GM12878 (cell line): ENCODE measurements around the gene SERP1. TPM values are rescaled to one million over a fixed set of nuclear protein-coding genes. Genes with fewer than 3 reads are reported as not detected.

ENCODE experiments used
- polyA plus RNA-seq, 11 experiments: library from polyadenylated mRNA; depleted of rRNA in 4 of 11; unstranded in 6 of 11; stranded (reverse) in 5 of 11; fragments of >200 nt; fragmentation: Nextera tagmentation in 4 of 11; fragmentation: Illumina TruSeq in 1 of 11; extraction: Ambion mirVana in 4 of 11; extraction: Trizol in 1 of 11; gene quantifications; 1 replicate in 1 of 11; 2 replicates in 10 of 11; pipeline versions ENCODE4 v1.2.1 to v1.2.3, GENCODE V29; 2011 to 2016; ENCODE audit warnings: inconsistent platforms in 2 of 11, missing spikeins in 2 of 11, low read depth in 1 of 11
- total RNA-seq, 4 experiments: library from RNA; depleted of rRNA in 3 of 4; stranded (reverse); fragments of >200 nt in 3 of 4; fragmentation: Illumina TruSeq in 1 of 4; extraction: Trizol in 1 of 4; gene quantifications; 2 replicates each; pipeline versions ENCODE4 v1.2.1 to v1.2.3, GENCODE V29; 2013 to 2021

The SERP1 gene
- total and polyA plus RNA-seq, 10 of the 15 experiments (the other 5 are each of a cell fraction or from before 2014, with no cell fraction given), result 31.1 to 242 (median 87.0) TPM

Other genes with a start within 250 kb of the SERP1 start
- gene TSC22D2, start 138.2 kb downstream of the SERP1 start, total RNA-seq (2014; rRNA removed), result 7.0 and 7.4 TPM in 2 replicates
- gene TSC22D2, start 138.2 kb downstream of the SERP1 start, total RNA-seq (2014; rRNA removed; fragmentation: Illumina TruSeq; extraction: Trizol), result 11.0 and 11.2 TPM in 2 replicates
- gene TSC22D2, start 138.2 kb downstream of the SERP1 start, total RNA-seq (2021), result 16.1 and 17.1 TPM in 2 replicates
- 11.8 and 16.7 TPM in 2 replicates for gene TSC22D2, start 138.2 kb downstream of the SERP1 start, polyA plus RNA-seq (2011; rRNA removed)
- gene TSC22D2, start 138.2 kb downstream of the SERP1 start, polyA plus RNA-seq (2014; fragmentation: Illumina TruSeq; extraction: Trizol), result 13.9 and 18.7 TPM in 2 replicates
- gene TSC22D2, start 138.2 kb downstream of the SERP1 start, polyA plus RNA-seq (2014; fragmentation: Nextera tagmentation; extraction: Ambion mirVana), result 10 to 100 TPM; 10.5 to 19.4 TPM
- 5.6 and 8.2 TPM in 2 replicates for gene TSC22D2, start 138.2 kb downstream of the SERP1 start, polyA plus RNA-seq (2014; rRNA removed)
- 1 to 10 TPM; 8.1 to 9.5 TPM for gene TSC22D2, start 138.2 kb downstream of the SERP1 start, polyA plus RNA-seq (2016; fragmentation: Nextera tagmentation; extraction: Ambion mirVana)
- 143 and 185 TPM in 2 replicates for gene EIF2A, start 291 bp upstream of the SERP1 start, total RNA-seq (2014; rRNA removed)
- gene EIF2A, start 291 bp upstream of the SERP1 start, total RNA-seq (2014; rRNA removed; fragmentation: Illumina TruSeq; extraction: Trizol), result 201 and 206 TPM in 2 replicates
- 112 and 121 TPM in 2 replicates for gene EIF2A, start 291 bp upstream of the SERP1 start, total RNA-seq (2021)
- gene EIF2A, start 291 bp upstream of the SERP1 start, polyA plus RNA-seq (2011; rRNA removed), result 181 and 301 TPM in 2 replicates
- gene EIF2A, start 291 bp upstream of the SERP1 start, polyA plus RNA-seq (2014; fragmentation: Illumina TruSeq; extraction: Trizol), result 211 and 313 TPM in 2 replicates
- gene EIF2A, start 291 bp upstream of the SERP1 start, polyA plus RNA-seq (2014; fragmentation: Nextera tagmentation; extraction: Ambion mirVana), result 100 to 1,000 TPM; 126 to 130 TPM
- 111 and 155 TPM in 2 replicates for gene EIF2A, start 291 bp upstream of the SERP1 start, polyA plus RNA-seq (2014; rRNA removed)
- gene EIF2A, start 291 bp upstream of the SERP1 start, polyA plus RNA-seq (2016; fragmentation: Nextera tagmentation; extraction: Ambion mirVana), result 10 to 100 TPM; 85.4 to 86.1 TPM
- 234 and 236 TPM in 2 replicates for gene SELENOT, start 56.8 kb upstream of the SERP1 start, total RNA-seq (2014; rRNA removed)
- 87.7 and 89.4 TPM in 2 replicates for gene SELENOT, start 56.8 kb upstream of the SERP1 start, total RNA-seq (2014; rRNA removed; fragmentation: Illumina TruSeq; extraction: Trizol)
- gene SELENOT, start 56.8 kb upstream of the SERP1 start, total RNA-seq (2021), result 111 and 113 TPM in 2 replicates
- 722 and 768 TPM in 2 replicates for gene SELENOT, start 56.8 kb upstream of the SERP1 start, polyA plus RNA-seq (2011; rRNA removed)
- gene SELENOT, start 56.8 kb upstream of the SERP1 start, polyA plus RNA-seq (2014; fragmentation: Illumina TruSeq; extraction: Trizol), result 221 and 236 TPM in 2 replicates
- gene SELENOT, start 56.8 kb upstream of the SERP1 start, polyA plus RNA-seq (2014; fragmentation: Nextera tagmentation; extraction: Ambion mirVana), result 100 to 1,000 TPM; 323 to 593 TPM
- 149 and 160 TPM in 2 replicates for gene SELENOT, start 56.8 kb upstream of the SERP1 start, polyA plus RNA-seq (2014; rRNA removed)
- gene SELENOT, start 56.8 kb upstream of the SERP1 start, polyA plus RNA-seq (2016; fragmentation: Nextera tagmentation; extraction: Ambion mirVana), result 100 to 1,000 TPM; 285 to 289 TPM
- 0.06 TPM in 1 of 2 replicates, not detected in the other for gene ERICH6, start 157.4 kb upstream of the SERP1 start, total RNA-seq (2014; rRNA removed)
- 0.04 and 0.09 TPM in 2 replicates for gene ERICH6, start 157.4 kb upstream of the SERP1 start, total RNA-seq (2014; rRNA removed; fragmentation: Illumina TruSeq; extraction: Trizol)
- gene ERICH6, start 157.4 kb upstream of the SERP1 start, total RNA-seq (2021), result 0.40 TPM in 1 of 2 replicates, not detected in the other
- gene ERICH6, start 157.4 kb upstream of the SERP1 start, polyA plus RNA-seq (2011; rRNA removed), result not detected in 2 replicates
- gene ERICH6, start 157.4 kb upstream of the SERP1 start, polyA plus RNA-seq (2014; fragmentation: Illumina TruSeq; extraction: Trizol), result not detected in 2 replicates
- under 1 TPM in 1 of 2 experiments, not detected in 1; 0.40 TPM for gene ERICH6, start 157.4 kb upstream of the SERP1 start, polyA plus RNA-seq (2014; fragmentation: Nextera tagmentation; extraction: Ambion mirVana)
- not detected in 2 replicates for gene ERICH6, start 157.4 kb upstream of the SERP1 start, polyA plus RNA-seq (2014; rRNA removed)
- gene ERICH6, start 157.4 kb upstream of the SERP1 start, polyA plus RNA-seq (2016; fragmentation: Nextera tagmentation; extraction: Ambion mirVana), result under 1 TPM in 1 of 2 experiments, not detected in 1; 0.39 TPM
- gene SIAH2, start 216.7 kb upstream of the SERP1 start, total RNA-seq (2014; rRNA removed), result 41.4 and 47.0 TPM in 2 replicates
- 26.9 and 27.8 TPM in 2 replicates for gene SIAH2, start 216.7 kb upstream of the SERP1 start, total RNA-seq (2014; rRNA removed; fragmentation: Illumina TruSeq; extraction: Trizol)
- 31.7 and 38.0 TPM in 2 replicates for gene SIAH2, start 216.7 kb upstream of the SERP1 start, total RNA-seq (2021)
- gene SIAH2, start 216.7 kb upstream of the SERP1 start, polyA plus RNA-seq (2011; rRNA removed), result 42.3 and 51.5 TPM in 2 replicates
- gene SIAH2, start 216.7 kb upstream of the SERP1 start, polyA plus RNA-seq (2014; fragmentation: Illumina TruSeq; extraction: Trizol), result 33.7 and 37.2 TPM in 2 replicates
- gene SIAH2, start 216.7 kb upstream of the SERP1 start, polyA plus RNA-seq (2014; fragmentation: Nextera tagmentation; extraction: Ambion mirVana), result 10 to 100 TPM in 1 of 2 experiments, 1 to 10 TPM in 1; 6.1 to 14.2 TPM
- 41.4 and 43.0 TPM in 2 replicates for gene SIAH2, start 216.7 kb upstream of the SERP1 start, polyA plus RNA-seq (2014; rRNA removed)
- 10 to 100 TPM in 1 of 2 experiments, 1 to 10 TPM in 1; 3.3 to 16.3 TPM for gene SIAH2, start 216.7 kb upstream of the SERP1 start, polyA plus RNA-seq (2016; fragmentation: Nextera tagmentation; extraction: Ambion mirVana)